Measurements from ENCODE around the gene FADD.
"Not testable (repeated sequence)": the region's sequence is repeated elsewhere in the genome, so short reads cannot be mapped to it uniquely, and the experiment has no call there.

Gene FADD

GRCh38 chr11:70205049-70205725 is 2.1 kb downstream of the FADD start:
- DNase-seq = no peak

- DNase-seq = no peak
Observed at GRCh38 chr11:70205766-70206165, 2.7 kb downstream of the FADD start.

- DNase-seq = no peak
Observed at GRCh38 chr11:70206226-70206981, 3.3 kb downstream of the FADD start.

GRCh38 chr11:70206982-70207376 is 3.9 kb downstream of the FADD start:
- DNase-seq = no peak

GRCh38 chr11:70207531-70208131 is 4.5 kb downstream of the FADD start:
- DNase-seq = no peak

- no peak for DNase-seq
Observed at GRCh38 chr11:70209391-70209912, 6.4 kb downstream of the FADD start.

GRCh38 chr11:70210051-70210501 is 7.0 kb downstream of the FADD start:
- no peak for DNase-seq

GRCh38 chr11:70210530-70210929 is 7.4 kb downstream of the FADD start:
- no peak for DNase-seq

GRCh38 chr11:70212227-70212811 is 9.2 kb downstream of the FADD start:
- no peak for DNase-seq

- not testable (repeated sequence) for DNase-seq
Observed at GRCh38 chr11:70217388-70217787, 14.3 kb downstream of the FADD start.

GRCh38 chr11:70218076-70218475 is 15.0 kb downstream of the FADD start:
- not testable (repeated sequence) for DNase-seq

- DNase-seq = no peak
Observed at GRCh38 chr11:70220136-70220535, 17.0 kb downstream of the FADD start.

GRCh38 chr11:70220920-70221319 is 17.8 kb downstream of the FADD start:
- no peak for DNase-seq

- DNase-seq = no peak
Observed at GRCh38 chr11:70225681-70226177, 22.6 kb downstream of the FADD start.

GRCh38 chr11:70226183-70226582 is 23.1 kb downstream of the FADD start:
- no peak for DNase-seq

- no peak for DNase-seq
Observed at GRCh38 chr11:70226967-70227366, 23.9 kb downstream of the FADD start.

GRCh38 chr11:70229737-70230136 is 26.6 kb downstream of the FADD start:
- no peak for DNase-seq

- DNase-seq = no peak
Observed at GRCh38 chr11:70230151-70230839, 27.2 kb downstream of the FADD start.

GRCh38 chr11:70230840-70231710 is 28.0 kb downstream of the FADD start:
- no peak for DNase-seq

GRCh38 chr11:70233034-70233433 is 29.9 kb downstream of the FADD start:
- DNase-seq = no peak

- DNase-seq = no peak
Observed at GRCh38 chr11:70233511-70233934, 30.4 kb downstream of the FADD start.
